ENCODE measurements around the gene RAB3D.

DNA sequence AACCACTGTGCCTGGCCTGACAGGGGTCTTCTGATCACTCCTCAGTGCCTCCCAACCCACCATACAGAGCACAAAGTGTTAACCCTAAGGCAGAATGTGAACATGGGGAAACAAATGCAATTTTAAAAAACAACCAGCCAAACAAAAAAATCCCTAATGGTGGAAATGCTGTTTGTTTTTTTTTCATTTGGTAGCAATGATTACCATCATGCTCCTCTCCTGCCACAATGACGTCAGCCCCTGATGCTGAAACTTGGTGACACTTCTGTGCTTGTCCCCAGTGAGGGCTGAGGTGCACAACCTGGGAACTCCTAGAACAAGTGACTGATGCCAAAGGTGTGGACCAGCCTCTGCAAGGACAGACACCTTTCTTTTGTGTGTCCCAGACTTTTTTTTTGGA lies 47.5 kb downstream of the RAB3D start:
- no peak for TF ChIP-seq SUZ12 (IDR thresholded peaks at IDR 0.05)
- no peak for TF ChIP-seq FOXK2 (IDR thresholded peaks at IDR 0.05)
- TF ChIP-seq, protein P1, sequence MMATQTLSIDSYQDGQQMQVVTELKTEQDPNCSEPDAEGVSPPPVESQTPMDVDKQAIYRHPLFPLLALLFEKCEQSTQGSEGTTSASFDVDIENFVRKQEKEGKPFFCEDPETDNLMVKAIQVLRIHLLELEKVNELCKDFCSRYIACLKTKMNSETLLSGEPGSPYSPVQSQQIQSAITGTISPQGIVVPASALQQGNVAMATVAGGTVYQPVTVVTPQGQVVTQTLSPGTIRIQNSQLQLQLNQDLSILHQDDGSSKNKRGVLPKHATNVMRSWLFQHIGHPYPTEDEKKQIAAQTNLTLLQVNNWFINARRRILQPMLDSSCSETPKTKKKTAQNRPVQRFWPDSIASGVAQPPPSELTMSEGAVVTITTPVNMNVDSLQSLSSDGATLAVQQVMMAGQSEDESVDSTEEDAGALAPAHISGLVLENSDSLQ (IDR thresholded peaks at IDR 0.05) = no peak
- no peak for TF ChIP-seq CTBP1 (IDR thresholded peaks at IDR 0.05; ENCODE audit: borderline replicate concordance)
- TF ChIP-seq FOXM1 (IDR thresholded peaks at IDR 0.05; ENCODE audit: borderline replicate concordance) = no peak
- no peak for TF ChIP-seq HDGF (IDR thresholded peaks at IDR 0.05; ENCODE audit: borderline replicate concordance)

All from HEK293T (cell line).